Measurements from ENCODE around the gene CLCA4.

DNA sequence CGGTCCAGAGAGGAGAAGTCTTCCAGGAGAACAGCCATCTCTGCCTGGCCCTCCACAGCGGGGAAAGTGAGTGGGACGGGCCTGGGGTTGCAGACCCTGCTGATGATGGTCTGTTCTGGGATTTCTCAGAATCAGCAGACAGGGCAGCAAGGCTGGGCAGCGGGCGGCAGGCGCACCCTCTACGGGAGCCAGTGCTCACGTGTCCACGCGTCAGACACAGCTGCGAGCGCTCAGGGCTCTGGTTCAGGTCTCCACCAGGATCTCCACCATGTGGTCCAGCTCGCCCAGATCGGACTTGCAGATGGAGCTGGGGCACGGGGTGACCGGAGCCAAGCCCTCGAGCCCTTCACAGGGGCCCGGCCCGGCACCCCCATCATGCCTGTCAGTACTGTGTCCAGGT lies 5.5 kb downstream of the CLCA4 start:
- TF ChIP-seq, protein P1, sequence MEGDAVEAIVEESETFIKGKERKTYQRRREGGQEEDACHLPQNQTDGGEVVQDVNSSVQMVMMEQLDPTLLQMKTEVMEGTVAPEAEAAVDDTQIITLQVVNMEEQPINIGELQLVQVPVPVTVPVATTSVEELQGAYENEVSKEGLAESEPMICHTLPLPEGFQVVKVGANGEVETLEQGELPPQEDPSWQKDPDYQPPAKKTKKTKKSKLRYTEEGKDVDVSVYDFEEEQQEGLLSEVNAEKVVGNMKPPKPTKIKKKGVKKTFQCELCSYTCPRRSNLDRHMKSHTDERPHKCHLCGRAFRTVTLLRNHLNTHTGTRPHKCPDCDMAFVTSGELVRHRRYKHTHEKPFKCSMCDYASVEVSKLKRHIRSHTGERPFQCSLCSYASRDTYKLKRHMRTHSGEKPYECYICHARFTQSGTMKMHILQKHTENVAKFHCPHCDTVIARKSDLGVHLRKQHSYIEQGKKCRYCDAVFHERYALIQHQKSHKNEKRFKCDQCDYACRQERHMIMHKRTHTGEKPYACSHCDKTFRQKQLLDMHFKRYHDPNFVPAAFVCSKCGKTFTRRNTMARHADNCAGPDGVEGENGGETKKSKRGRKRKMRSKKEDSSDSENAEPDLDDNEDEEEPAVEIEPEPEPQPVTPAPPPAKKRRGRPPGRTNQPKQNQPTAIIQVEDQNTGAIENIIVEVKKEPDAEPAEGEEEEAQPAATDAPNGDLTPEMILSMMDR (IDR thresholded peaks at IDR 0.05 in 2 of 3, conservative IDR thresholded peaks at IDR 0.05 in 1 of 3; ENCODE audit: insufficient read depth in 2 of 3, low read depth in 1 of 3, low read length in 3 of 3): no peak
- no peak for TF ChIP-seq PHF8 (IDR thresholded peaks at IDR 0.05; ENCODE audit: borderline replicate concordance, low read length)
- no peak for TF ChIP-seq NR3C1 (CRISPR knock-in tag; IDR thresholded peaks at IDR 0.05)
- TF ChIP-seq BHLHE40 (IDR thresholded peaks at IDR 0.05; ENCODE audit: low read length): no peak
- TF ChIP-seq POLR2AphosphoS5 (IDR thresholded peaks at IDR 0.05; ENCODE audit: control insufficient read depth, insufficient read depth, low read depth, low read length): no peak
- TF ChIP-seq, protein P2, sequence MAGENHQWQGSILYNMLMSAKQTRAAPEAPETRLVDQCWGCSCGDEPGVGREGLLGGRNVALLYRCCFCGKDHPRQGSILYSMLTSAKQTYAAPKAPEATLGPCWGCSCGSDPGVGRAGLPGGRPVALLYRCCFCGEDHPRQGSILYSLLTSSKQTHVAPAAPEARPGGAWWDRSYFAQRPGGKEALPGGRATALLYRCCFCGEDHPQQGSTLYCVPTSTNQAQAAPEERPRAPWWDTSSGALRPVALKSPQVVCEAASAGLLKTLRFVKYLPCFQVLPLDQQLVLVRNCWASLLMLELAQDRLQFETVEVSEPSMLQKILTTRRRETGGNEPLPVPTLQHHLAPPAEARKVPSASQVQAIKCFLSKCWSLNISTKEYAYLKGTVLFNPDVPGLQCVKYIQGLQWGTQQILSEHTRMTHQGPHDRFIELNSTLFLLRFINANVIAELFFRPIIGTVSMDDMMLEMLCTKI (IDR thresholded peaks at IDR 0.05; ENCODE audit: partially characterized antibody): no peak

All from K562 (cell line).